ENCODE data around the gene A1BG.

The A1BG gene

DNA sequence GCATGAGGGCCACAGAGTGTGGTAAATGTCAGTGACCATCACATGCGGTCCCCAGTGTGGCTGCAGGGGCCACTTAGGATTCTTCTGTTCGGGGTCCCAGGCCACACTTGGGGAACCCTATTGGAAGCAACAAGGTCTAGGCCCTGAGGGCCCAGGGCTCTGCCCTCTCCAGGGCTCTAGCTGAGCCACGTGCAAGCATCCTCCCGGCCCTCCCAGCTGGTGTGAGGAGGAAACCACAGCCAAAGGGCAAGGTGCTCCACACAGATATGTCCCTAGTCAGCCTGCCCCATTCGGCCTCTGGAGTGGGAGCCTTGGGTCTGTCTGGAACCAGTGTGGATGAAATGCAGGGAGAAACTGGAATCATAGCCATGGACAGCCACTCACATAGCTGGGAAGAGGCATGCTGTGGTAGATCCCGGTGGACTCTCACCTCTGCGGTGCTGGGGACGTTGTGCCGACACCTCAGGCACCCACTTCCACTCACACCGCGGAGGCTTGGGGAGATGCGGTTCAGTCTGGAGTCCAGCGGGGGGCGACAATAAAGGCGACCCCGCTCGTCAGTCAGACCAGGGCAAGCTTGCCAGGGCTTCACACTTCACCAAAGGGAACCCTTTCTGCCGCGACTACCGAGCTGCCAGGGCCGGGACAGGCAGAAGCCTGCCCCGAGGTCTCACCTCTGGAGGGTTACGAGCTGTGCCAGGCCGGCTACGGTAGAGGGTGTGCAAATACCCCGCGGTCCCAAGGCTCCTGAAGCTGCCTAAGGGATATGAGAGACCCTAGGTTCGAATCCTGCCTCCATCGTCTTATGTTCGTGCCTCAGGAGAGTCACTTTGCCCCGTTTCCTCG, 13.5 kb upstream of the A1BG start:
- DNase-seq (ENCODE audit: low read depth) = no peak
- TF ChIP-seq, protein P1, sequence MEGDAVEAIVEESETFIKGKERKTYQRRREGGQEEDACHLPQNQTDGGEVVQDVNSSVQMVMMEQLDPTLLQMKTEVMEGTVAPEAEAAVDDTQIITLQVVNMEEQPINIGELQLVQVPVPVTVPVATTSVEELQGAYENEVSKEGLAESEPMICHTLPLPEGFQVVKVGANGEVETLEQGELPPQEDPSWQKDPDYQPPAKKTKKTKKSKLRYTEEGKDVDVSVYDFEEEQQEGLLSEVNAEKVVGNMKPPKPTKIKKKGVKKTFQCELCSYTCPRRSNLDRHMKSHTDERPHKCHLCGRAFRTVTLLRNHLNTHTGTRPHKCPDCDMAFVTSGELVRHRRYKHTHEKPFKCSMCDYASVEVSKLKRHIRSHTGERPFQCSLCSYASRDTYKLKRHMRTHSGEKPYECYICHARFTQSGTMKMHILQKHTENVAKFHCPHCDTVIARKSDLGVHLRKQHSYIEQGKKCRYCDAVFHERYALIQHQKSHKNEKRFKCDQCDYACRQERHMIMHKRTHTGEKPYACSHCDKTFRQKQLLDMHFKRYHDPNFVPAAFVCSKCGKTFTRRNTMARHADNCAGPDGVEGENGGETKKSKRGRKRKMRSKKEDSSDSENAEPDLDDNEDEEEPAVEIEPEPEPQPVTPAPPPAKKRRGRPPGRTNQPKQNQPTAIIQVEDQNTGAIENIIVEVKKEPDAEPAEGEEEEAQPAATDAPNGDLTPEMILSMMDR (IDR thresholded peaks at IDR 0.05; ENCODE audit: control insufficient read depth, extremely low read depth, insufficient read depth) = no peak

DNA sequence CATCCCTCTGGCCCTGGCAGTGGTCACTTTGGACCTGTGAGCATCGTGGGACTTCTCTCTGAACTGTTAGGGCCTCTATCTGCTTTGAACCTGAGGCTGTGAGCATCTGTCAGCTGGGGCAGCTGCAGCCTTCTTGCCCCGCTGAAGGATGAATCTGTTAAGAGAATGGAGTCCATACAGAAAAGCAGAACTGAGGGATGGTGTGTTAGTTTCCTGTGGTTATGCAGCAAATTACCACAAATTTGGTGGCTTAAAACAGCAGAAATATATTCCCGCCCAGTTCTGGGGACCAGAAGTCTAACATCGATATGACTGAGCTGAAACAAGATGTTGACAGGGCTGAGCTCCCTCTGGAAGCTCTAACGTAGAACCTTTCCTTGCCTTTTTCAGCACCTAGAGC, 10.9 kb upstream of the A1BG start:
- DNase-seq (ENCODE audit: low read depth) = no peak
- no peak overlapping the region for H3K4me3 ChIP-seq (ENCODE audit: low read depth, low read length)
- TF ChIP-seq, protein P1 (IDR thresholded peaks at IDR 0.05; ENCODE audit: control insufficient read depth, extremely low read depth, insufficient read depth) = no peak

More for the DNA sequence above, 13.5 kb upstream of the A1BG start:
- no peak overlapping the region for H3K4me3 ChIP-seq (ENCODE audit: low read depth, low read length)

DNA sequence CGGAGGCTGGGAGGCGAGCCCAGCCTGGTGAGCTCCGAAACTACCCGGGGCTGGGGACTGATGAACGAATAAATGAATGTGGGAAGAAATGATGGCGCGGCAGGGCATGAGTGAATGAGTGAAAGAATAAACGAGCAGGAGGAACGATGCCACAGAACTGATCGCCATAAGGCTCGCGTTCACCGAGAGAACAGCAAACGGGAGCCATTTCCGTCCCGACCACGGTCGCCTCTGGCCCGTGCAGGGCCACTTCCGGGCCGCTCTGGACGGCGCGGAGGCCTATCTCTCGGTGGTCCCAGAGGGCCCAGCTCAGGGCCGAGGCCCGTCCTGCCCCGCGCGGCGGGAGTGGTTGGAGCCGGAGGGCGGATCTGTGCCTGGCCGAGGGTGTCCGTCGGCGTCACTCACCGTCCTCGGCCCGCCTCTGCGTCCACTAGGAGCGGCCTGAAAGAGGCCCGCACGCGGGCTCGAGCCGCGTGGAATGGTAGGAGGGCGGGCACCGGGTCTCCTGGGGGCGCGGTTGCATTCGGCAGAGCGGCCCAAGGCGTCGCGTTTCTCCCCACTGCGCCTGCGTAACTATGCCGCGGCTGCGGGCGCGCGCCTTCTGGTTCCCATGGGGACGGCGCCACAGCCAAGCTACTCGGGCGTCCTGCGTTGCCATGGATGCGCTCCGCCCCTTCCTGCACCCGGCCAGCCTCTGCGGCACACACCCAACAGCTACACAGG, 9.1 kb upstream of the A1BG start, which contains the start of gene ZNF497:
ZNF497 (minus strand) TSS at position 480 of the 723 bp plus-strand sequence. CDS start 5,116 bp downstream, outside the sequence.
- peak within 1 kb of the TSS; percentile 71 for H3K4me3 ChIP-seq (ENCODE audit: low read depth, low read length)
- DNase-seq (ENCODE audit: low read depth) = peak; percentile 86
- TF ChIP-seq, protein P1 (IDR thresholded peaks at IDR 0.05; ENCODE audit: control insufficient read depth, extremely low read depth, insufficient read depth) = no peak

DNA sequence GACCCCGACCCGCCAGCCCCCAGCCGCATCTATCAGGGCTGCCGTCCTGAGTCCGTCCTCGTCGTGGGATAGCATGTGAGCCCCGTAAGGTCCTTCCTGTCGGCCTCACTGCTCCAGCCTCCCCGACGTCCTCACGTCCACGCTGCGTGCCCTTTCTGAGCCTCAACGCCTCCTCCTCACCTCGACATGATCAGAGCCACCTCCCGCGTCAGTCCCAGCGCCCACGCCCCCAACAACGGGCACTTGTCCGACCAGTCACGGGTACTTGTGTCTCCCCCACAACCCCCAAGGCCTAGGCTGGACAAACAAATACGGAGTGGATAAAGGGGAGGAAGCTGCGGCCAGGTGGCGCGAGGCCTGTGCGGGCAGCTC, 8.6 kb upstream of the A1BG start:
- H3K4me3 ChIP-seq (ENCODE audit: low read depth, low read length) = peak overlapping the region; percentile 71
- no peak for DNase-seq (ENCODE audit: low read depth)
- TF ChIP-seq, protein P1 (IDR thresholded peaks at IDR 0.05; ENCODE audit: control insufficient read depth, extremely low read depth, insufficient read depth) = no peak

DNA sequence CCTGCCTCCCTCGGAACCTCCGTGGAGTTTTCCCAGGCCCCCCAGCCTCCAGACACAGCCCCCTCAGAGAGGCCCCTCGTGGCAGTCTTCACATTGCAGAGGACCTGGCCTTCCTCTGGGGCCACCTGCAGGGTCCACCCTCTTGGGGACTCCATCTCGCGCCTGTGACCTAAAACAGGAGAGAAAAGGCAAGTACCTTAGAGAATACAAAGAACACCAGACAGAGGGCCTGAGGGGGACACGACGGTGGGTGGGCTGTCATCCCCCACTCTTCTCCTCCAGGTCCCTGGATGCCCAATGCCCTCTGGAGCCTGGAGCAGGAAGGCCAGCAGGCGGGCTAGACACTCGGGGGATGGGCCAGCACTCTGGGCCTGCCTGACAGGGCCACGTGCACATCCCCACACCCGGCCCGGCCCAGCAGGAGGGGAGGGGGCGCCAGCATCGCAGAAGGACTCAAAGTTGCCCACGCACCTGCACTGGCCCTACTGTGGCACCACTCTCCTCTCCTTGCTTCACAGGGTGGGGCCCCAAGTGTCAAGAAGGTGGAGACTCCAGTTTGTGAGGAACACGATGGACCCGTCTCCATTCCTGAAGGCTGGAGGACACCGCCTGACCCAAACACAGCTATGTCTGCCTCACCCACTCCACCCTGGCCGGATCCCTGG, 4.3 kb upstream of the A1BG start:
- TF ChIP-seq, protein P1 (IDR thresholded peaks at IDR 0.05; ENCODE audit: control insufficient read depth, extremely low read depth, insufficient read depth) = no peak
- no peak for DNase-seq (ENCODE audit: low read depth)
- H3K4me3 ChIP-seq (ENCODE audit: low read depth, low read length) = no peak overlapping the region

DNA sequence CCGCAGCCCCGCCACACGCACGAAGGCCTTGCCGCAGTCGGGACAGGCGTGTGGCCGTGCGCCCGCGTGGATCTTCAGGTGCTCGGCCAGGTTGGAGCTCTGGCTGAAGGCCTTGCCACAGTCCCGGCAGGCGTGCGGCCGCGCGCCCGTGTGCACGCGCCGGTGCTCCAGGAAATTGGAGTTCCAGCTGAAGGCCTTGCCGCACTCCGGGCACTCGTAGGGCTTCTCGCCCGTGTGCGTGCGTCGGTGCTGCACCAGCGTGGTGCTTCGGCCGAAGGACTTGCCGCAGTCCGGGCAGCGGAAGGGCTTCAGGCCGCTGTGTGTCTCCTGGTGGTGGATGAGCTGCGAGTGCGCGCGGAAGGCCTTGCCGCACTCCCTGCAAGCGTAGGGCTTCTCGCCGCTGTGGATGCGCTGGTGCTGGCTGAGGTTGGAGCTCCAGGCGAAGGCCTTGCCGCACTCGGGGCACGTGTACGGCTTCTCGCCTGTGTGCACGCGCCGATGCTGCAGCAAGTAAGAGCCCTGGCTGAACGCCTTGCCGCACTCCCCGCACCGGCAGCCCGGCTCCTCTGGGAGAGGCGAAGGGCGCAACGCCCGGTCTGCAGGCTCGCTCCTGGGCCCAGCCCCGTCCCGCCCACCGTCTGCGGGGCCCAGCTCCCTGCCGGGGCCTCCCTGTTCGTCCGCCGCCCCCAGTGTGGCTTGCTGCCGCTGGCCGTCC, 3.6 kb upstream of the A1BG start:
- TF ChIP-seq, protein P1 (IDR thresholded peaks at IDR 0.05; ENCODE audit: control insufficient read depth, extremely low read depth, insufficient read depth) = no peak
- no peak overlapping the region for H3K4me3 ChIP-seq (ENCODE audit: low read depth, low read length)
- DNase-seq (ENCODE audit: low read depth) = no peak

All from LNCaP clone FGC (cell line).